Suppressor macrophage treated with lipopolysaccharide for 1 hour (primary cell): ENCODE measurements around the gene RTN4IP1.
"Not testable (repeated sequence)": the region's sequence is repeated elsewhere in the genome, so short reads cannot be mapped to it uniquely, and the experiment has no call there.

Source experiments
- DNase-seq, 3 donors: peaks; one replicate each; pipeline ENCODE4 v3.0.0-alpha.2; 2020 to 2022

The RTN4IP1 gene

GRCh38 chr6:106626485-106626884, 2.8 kb downstream of the RTN4IP1 start:
- no peak for DNase-seq

GRCh38 chr6:106623039-106623438, 6.3 kb downstream of the RTN4IP1 start:
- no peak for DNase-seq

- no peak for DNase-seq
Observed at GRCh38 chr6:106622412-106622811, 6.9 kb downstream of the RTN4IP1 start.

GRCh38 chr6:106620931-106621672, 8.2 kb downstream of the RTN4IP1 start:
- DNase-seq, result no peak

- no peak for DNase-seq
Observed at GRCh38 chr6:106619223-106619622, 10.1 kb downstream of the RTN4IP1 start.

- no peak for DNase-seq
Observed at GRCh38 chr6:106618324-106618723, 11.0 kb downstream of the RTN4IP1 start.

GRCh38 chr6:106617857-106618256, 11.4 kb downstream of the RTN4IP1 start:
- DNase-seq, result no peak

- no peak for DNase-seq
Observed at GRCh38 chr6:106617302-106617701, 12.0 kb downstream of the RTN4IP1 start.

GRCh38 chr6:106614592-106615257, 14.6 kb downstream of the RTN4IP1 start:
- DNase-seq, result no peak

GRCh38 chr6:106614166-106614565, 15.1 kb downstream of the RTN4IP1 start:
- DNase-seq, result no peak

- no peak for DNase-seq
Observed at GRCh38 chr6:106613590-106613989, 15.7 kb downstream of the RTN4IP1 start.

GRCh38 chr6:106612671-106613416, 16.5 kb downstream of the RTN4IP1 start:
- no peak for DNase-seq

- DNase-seq, result no peak
Observed at GRCh38 chr6:106611030-106611429, 18.3 kb downstream of the RTN4IP1 start.

- peak in 2 of 3 donors; percentile 12 to 14 for DNase-seq
Observed at GRCh38 chr6:106609699-106610098, 19.6 kb downstream of the RTN4IP1 start.

- peak; percentile 62 to 75 (median 73) for DNase-seq
Observed at GRCh38 chr6:106608080-106608668, 21.1 kb downstream of the RTN4IP1 start.

GRCh38 chr6:106600329-106600728, 29.0 kb downstream of the RTN4IP1 start:
- no peak for DNase-seq

GRCh38 chr6:106599440-106599839, 29.9 kb downstream of the RTN4IP1 start:
- DNase-seq, result no peak

- DNase-seq, result no peak
Observed at GRCh38 chr6:106591111-106591825, 38.0 kb downstream of the RTN4IP1 start.

GRCh38 chr6:106588937-106589336, 40.4 kb downstream of the RTN4IP1 start:
- not testable (repeated sequence) for DNase-seq

- DNase-seq, result no peak
Observed at GRCh38 chr6:106586815-106587415, 42.4 kb downstream of the RTN4IP1 start.

- DNase-seq, result no peak
Observed at GRCh38 chr6:106581468-106581867, 47.8 kb downstream of the RTN4IP1 start.

GRCh38 chr6:106579281-106579680, 50.0 kb downstream of the RTN4IP1 start:
- no peak for DNase-seq
